Astrocyte (in vitro differentiated cells and primary cell): ENCODE results near the gene KLHDC8B.

ENCODE experiments used
- EZH2 ChIP-seq: IDR thresholded peaks from 2 replicates; pipeline ENCODE4 v1.6.1; 2012; ENCODE audit warnings: mild to moderate bottlenecking, low read length, inconsistent platforms; ENCODE audit not compliant: insufficient read depth
- TF ChIP-seq, protein P1 (sequence below): IDR thresholded peaks from 2 replicates; pipeline ENCODE4 v1.5.1; 2011; ENCODE audit warnings: low read depth, mild to moderate bottlenecking, inconsistent platforms, low read length, moderate library complexity; ENCODE audit not compliant: insufficient read depth

DNA sequence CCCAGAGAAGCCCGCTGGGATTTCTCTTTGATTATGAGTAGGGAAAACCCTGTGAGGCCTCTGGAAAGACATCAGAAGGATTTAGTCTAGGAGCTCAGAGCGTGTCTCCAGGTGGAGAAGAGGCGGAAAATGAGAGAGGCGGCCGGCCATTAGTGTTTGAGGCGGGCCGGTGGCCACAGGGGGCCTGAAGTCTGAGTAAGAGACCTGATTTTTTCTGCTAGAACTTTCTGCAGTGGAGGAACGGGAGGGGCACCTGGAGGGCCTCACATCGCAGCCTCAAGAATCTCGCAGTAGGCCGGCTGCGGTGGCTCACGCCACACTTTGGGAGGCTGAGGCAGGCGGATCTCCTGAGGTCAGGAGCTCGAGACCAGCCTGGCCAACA, 28.5 kb downstream of the KLHDC8B start:
- no peak for TF ChIP-seq EZH2
- TF ChIP-seq, protein P1, sequence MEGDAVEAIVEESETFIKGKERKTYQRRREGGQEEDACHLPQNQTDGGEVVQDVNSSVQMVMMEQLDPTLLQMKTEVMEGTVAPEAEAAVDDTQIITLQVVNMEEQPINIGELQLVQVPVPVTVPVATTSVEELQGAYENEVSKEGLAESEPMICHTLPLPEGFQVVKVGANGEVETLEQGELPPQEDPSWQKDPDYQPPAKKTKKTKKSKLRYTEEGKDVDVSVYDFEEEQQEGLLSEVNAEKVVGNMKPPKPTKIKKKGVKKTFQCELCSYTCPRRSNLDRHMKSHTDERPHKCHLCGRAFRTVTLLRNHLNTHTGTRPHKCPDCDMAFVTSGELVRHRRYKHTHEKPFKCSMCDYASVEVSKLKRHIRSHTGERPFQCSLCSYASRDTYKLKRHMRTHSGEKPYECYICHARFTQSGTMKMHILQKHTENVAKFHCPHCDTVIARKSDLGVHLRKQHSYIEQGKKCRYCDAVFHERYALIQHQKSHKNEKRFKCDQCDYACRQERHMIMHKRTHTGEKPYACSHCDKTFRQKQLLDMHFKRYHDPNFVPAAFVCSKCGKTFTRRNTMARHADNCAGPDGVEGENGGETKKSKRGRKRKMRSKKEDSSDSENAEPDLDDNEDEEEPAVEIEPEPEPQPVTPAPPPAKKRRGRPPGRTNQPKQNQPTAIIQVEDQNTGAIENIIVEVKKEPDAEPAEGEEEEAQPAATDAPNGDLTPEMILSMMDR: no peak
